Testis (tissue), 2 donors: ENCODE data around the gene PAPPA2.
A peak's percentile ranks its signal among the peaks of the same experiment; 100 is the strongest.

Source experiments
- POLR2A ChIP-seq: fragments of 450-650 bp; IDR thresholded peaks from one replicate; pipeline ENCODE4 v1.6.1; 2017; ENCODE audit warnings: antibody characterized with exemption, mild to moderate bottlenecking, moderate library complexity
- TF ChIP-seq, protein P1 (sequence below), 3 experiments: fragments of 450-650 bp in 2 of 3; fragments of 200-600 bp in 1 of 3; sonication (generic) in 1 of 3; IDR thresholded peaks; one replicate each; pipeline ENCODE4 v1.5.1; 2016 to 2019; ENCODE audit warnings: antibody characterized with exemption in 3 of 3, mild to moderate bottlenecking in 2 of 3, moderate library complexity in 1 of 3

- TF ChIP-seq, protein P1, sequence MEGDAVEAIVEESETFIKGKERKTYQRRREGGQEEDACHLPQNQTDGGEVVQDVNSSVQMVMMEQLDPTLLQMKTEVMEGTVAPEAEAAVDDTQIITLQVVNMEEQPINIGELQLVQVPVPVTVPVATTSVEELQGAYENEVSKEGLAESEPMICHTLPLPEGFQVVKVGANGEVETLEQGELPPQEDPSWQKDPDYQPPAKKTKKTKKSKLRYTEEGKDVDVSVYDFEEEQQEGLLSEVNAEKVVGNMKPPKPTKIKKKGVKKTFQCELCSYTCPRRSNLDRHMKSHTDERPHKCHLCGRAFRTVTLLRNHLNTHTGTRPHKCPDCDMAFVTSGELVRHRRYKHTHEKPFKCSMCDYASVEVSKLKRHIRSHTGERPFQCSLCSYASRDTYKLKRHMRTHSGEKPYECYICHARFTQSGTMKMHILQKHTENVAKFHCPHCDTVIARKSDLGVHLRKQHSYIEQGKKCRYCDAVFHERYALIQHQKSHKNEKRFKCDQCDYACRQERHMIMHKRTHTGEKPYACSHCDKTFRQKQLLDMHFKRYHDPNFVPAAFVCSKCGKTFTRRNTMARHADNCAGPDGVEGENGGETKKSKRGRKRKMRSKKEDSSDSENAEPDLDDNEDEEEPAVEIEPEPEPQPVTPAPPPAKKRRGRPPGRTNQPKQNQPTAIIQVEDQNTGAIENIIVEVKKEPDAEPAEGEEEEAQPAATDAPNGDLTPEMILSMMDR (IDR thresholded peaks at IDR 0.05) = peak; percentile 85 to 91 (median 86)
- TF ChIP-seq POLR2A = no peak
These were observed 418.1 kb downstream of the PAPPA2 start for GRCh38 chr1:176880955-176881595.
